HCT116 (cell line): ENCODE results near the gene SMYD3. TPM values are rescaled to one million over a fixed set of nuclear protein-coding genes. Genes with fewer than 3 reads are reported as not detected.

Experiments used
- ATAC-seq: fragments of 200-7000 bp; cut with Tn5 transposase; 2 replicates; pipeline ENCODE4 v1.9.1; 2020; ENCODE audit warnings: mild to moderate bottlenecking, moderate library complexity
- BruUV-seq: library from RNA; stranded (reverse); fragments of 400-500 nt; replicated peaks from 2 replicates; lab custom pipeline; 2021; lab: Mats Ljungman, UMichigan
- CTCF ChIA-PET: fragments of 300-600 bp; sonication (Branson Sonifier 250); formaldehyde crosslinking; loops from one replicate; lab custom pipeline; 2021; ENCODE audit warnings: antibody characterized with exemption; lab: Charles Lee
- POLR2A ChIA-PET: fragments of 300-600, 350-600 bp; sonication (Branson Sonifier 250); formaldehyde crosslinking; loops from one replicate; lab custom pipeline; 2021; ENCODE audit warnings: antibody characterized with exemption; lab: Charles Lee
- RAD21 ChIA-PET, 2 experiments: fragments of 300-600 bp; sonication (Branson Sonifier 250); formaldehyde crosslinking; loops; one replicate each; lab custom pipeline; 2023; ENCODE audit warnings: low total read pairs in 2 of 2; ENCODE audit not compliant: uncharacterized antibody in 2 of 2, unreplicated experiment in 2 of 2, low non-redundant PET in 1 of 2; lab: Charles Lee
- DNase-seq: peaks from one replicate; pipeline ENCODE4 v3.0.0-alpha.2; 2010; ENCODE audit warnings: low read depth, low spot score
- H2AFZ ChIP-seq: fragments of 200-600 bp; shearing (Covaris generic), sonication (generic); 2 replicates; pipeline ENCODE4 v1.6.1; 2017; ENCODE audit warnings: low read depth, mixed run types, mixed read lengths, antibody characterized with exemption, low read length; ENCODE audit not compliant: poor library complexity, severe bottlenecking
- H3K27ac ChIP-seq: 2 replicates; pipeline ENCODE4 v1.5.1; 2012; ENCODE audit warnings: low read depth, low read length
- H3K27me3 ChIP-seq: fragments of 200-600 bp; sonication (generic); 2 replicates; pipeline ENCODE4 v1.6.1; 2016; ENCODE audit warnings: mixed run types, low read length, mixed read lengths; ENCODE audit not compliant: insufficient read depth
- H3K36me3 ChIP-seq, 2 experiments: fragments of 200-500 bp in 1 of 2; fragments of 200-600 bp in 1 of 2; sonication (Bioruptor generic) in 1 of 2; sonication (generic) in 1 of 2; 2 replicates each; pipeline versions ENCODE4 v1.5.1 to v1.6.1; 2014 to 2016; ENCODE audit warnings: low read length in 2 of 2, inconsistent platforms in 1 of 2, mixed read lengths in 1 of 2, mixed run types in 1 of 2; ENCODE audit not compliant: insufficient read depth in 2 of 2, control insufficient read depth in 1 of 2
- H3K4me1 ChIP-seq, 2 experiments: fragments of 200-600 bp in 1 of 2; sonication (generic) in 1 of 2; 2 replicates each; pipeline versions ENCODE4 v1.5.1 to v1.6.1; 2012 to 2017; ENCODE audit warnings: low read length in 2 of 2, inconsistent platforms in 1 of 2, mild to moderate bottlenecking in 1 of 2, mixed read lengths in 1 of 2, mixed run types in 1 of 2, moderate library complexity in 1 of 2; ENCODE audit not compliant: insufficient read depth in 2 of 2, control insufficient read depth in 1 of 2
- H3K4me2 ChIP-seq: fragments of 200-600 bp; sonication (generic); 2 replicates; pipeline ENCODE4 v1.6.1; 2017; ENCODE audit warnings: mixed run types, low read length, mixed read lengths
- H3K4me3 ChIP-seq, 2 experiments: fragments of 200-600 bp in 1 of 2; sonication (generic) in 1 of 2; replicated peaks in 1 of 2; 2 replicates each; pipeline ENCODE4 v1.5.1; 2011 to 2016; ENCODE audit warnings: low read length in 2 of 2, control low read depth in 1 of 2, low read depth in 1 of 2, mild to moderate bottlenecking in 1 of 2, mixed read lengths in 1 of 2, mixed run types in 1 of 2
- H3K79me2 ChIP-seq: fragments of 200-600 bp; sonication (generic); 2 replicates; pipeline ENCODE4 v1.6.1; 2017; ENCODE audit warnings: mild to moderate bottlenecking, mixed run types, low read length, moderate library complexity, mixed read lengths; ENCODE audit not compliant: insufficient read depth
- H3K9ac ChIP-seq: fragments of 200-600 bp; sonication (generic); 2 replicates; pipeline ENCODE4 v1.6.1; 2016; ENCODE audit warnings: low read length, mixed read lengths
- H3K9me2 ChIP-seq: fragments of 200-600 bp; sonication (generic), shearing (Covaris generic); 2 replicates; pipeline ENCODE4 v1.6.1; 2017; ENCODE audit warnings: mixed run types, mild to moderate bottlenecking, moderate library complexity; ENCODE audit not compliant: insufficient read depth
- H3K9me3 ChIP-seq, 2 experiments: fragments of 200-500 bp in 1 of 2; fragments of 200-600 bp in 1 of 2; sonication (Bioruptor generic) in 1 of 2; sonication (generic) in 1 of 2; 2 replicates each; pipeline ENCODE4 v1.6.1; 2014 to 2017; ENCODE audit warnings: low read length in 2 of 2, mixed read lengths in 2 of 2, inconsistent platforms in 1 of 2, low read depth in 1 of 2, mild to moderate bottlenecking in 1 of 2, mixed run types in 1 of 2, moderate library complexity in 1 of 2; ENCODE audit not compliant: control insufficient read depth in 1 of 2, insufficient read depth in 1 of 2
- H4K20me1 ChIP-seq: fragments of 200-600 bp; sonication (generic), shearing (Covaris generic); 2 replicates; pipeline ENCODE4 v1.6.1; 2017; ENCODE audit warnings: mixed run types, mild to moderate bottlenecking, moderate library complexity; ENCODE audit not compliant: insufficient read depth
- ATF3 ChIP-seq: IDR thresholded peaks from 2 replicates; pipeline ENCODE4 v1.6.1; 2012
- CBX3 ChIP-seq: IDR thresholded peaks from 2 replicates; pipeline ENCODE4 v1.6.1; 2012; ENCODE audit warnings: low read depth
- CTCF ChIP-seq, 3 experiments: fragments of 200-600 bp in 1 of 3; sonication (generic) in 1 of 3; IDR thresholded peaks in 2 of 3; conservative IDR thresholded peaks in 1 of 3; 2 replicates each; pipeline ENCODE4 v1.5.1; 2012 to 2017; ENCODE audit warnings: low read depth in 2 of 3, low read length in 2 of 3, antibody characterized with exemption in 1 of 3, borderline replicate concordance in 1 of 3, control low read depth in 1 of 3, mild to moderate bottlenecking in 1 of 3, mixed read lengths in 1 of 3, mixed run types in 1 of 3, moderate library complexity in 1 of 3; ENCODE audit not compliant: insufficient read depth in 1 of 3
- EGR1 ChIP-seq: IDR thresholded peaks from 2 replicates; pipeline ENCODE4 v1.6.1; 2012; ENCODE audit warnings: low read depth
- ELF1 ChIP-seq: IDR thresholded peaks from 2 replicates; pipeline ENCODE4 v1.6.1; 2012; ENCODE audit warnings: low read depth, borderline replicate concordance
- EZH2phosphoT487 ChIP-seq: fragments of 200-600 bp; IDR thresholded peaks from 2 replicates; pipeline ENCODE4 v1.6.1; 2018; ENCODE audit warnings: antibody characterized with exemption, borderline replicate concordance
- MAX ChIP-seq: IDR thresholded peaks from 2 replicates; pipeline ENCODE4 v1.6.1; 2012
- POLR2AphosphoS5 ChIP-seq: IDR thresholded peaks from 2 replicates; pipeline ENCODE4 v1.6.1; 2011; ENCODE audit warnings: mild to moderate bottlenecking, low read depth, low read length, moderate library complexity
- RAD21 ChIP-seq: IDR thresholded peaks from 2 replicates; pipeline ENCODE4 v1.6.1; 2012; ENCODE audit warnings: low read depth, mild to moderate bottlenecking
- SIN3A ChIP-seq: IDR thresholded peaks from 2 replicates; pipeline ENCODE4 v1.6.1; 2012; ENCODE audit warnings: low read depth
- SRF ChIP-seq: IDR thresholded peaks from 2 replicates; pipeline ENCODE4 v1.6.1; 2012; ENCODE audit warnings: low read depth
- YY1 ChIP-seq: IDR thresholded peaks from 2 replicates; pipeline ENCODE4 v1.6.1; 2011; ENCODE audit warnings: low read length, low read depth, moderate library complexity, mild to moderate bottlenecking; ENCODE audit not compliant: insufficient replicate concordance; ENCODE audit errors: extremely low read depth
- ZBTB33 ChIP-seq: IDR thresholded peaks from 2 replicates; pipeline ENCODE4 v1.6.1; 2011; ENCODE audit warnings: mild to moderate bottlenecking, low read length, moderate library complexity; ENCODE audit not compliant: insufficient replicate concordance; ENCODE audit errors: extremely low read depth
- ZFX ChIP-seq: fragments of 450-650 bp; IDR thresholded peaks from 2 replicates; pipeline ENCODE4 v1.6.1; 2017
- ZNF274 ChIP-seq: fragments of 200-500 bp; sonication (Bioruptor generic); IDR thresholded peaks from 2 replicates; pipeline ENCODE4 v1.6.1; 2014; ENCODE audit warnings: mild to moderate bottlenecking, low read depth, low read length, inconsistent platforms
- intact Hi-C: fragments of 100-400 bp; cut with micrococcal nuclease; formaldehyde crosslinking; loops from 2 replicates; pipeline ENCODE4 v1.10.0; 2022
- total RNA-seq: library from RNA; stranded (reverse); gene quantifications from one replicate; pipeline ENCODE4 v1.2.1, GENCODE V29; 2021; ENCODE audit not compliant: unreplicated experiment

The SMYD3 gene
- total RNA-seq, 1 experiment from 2014 or later: 33.6 TPM

GRCh38 chr1:246099570-246099969 lies 407.5 kb downstream of the SMYD3 start:
- no peak overlapping the region for H3K9ac ChIP-seq
- intact Hi-C loops: no loop called here
- no peak overlapping the region for H3K4me2 ChIP-seq
- no peaks in the 10 kb centered on the region for H3K9me3 ChIP-seq
- BruUV-seq: no TSS peak
- no peak for ATAC-seq
- no peaks in the 10 kb centered on the region for H3K27me3 ChIP-seq
- no peak overlapping the region for H3K4me3 ChIP-seq
- DNase-seq: no peak
- H3K9me2 ChIP-seq: no peaks in the 10 kb centered on the region
- CTCF ChIA-PET: interaction anchor here (1.1 kb wide), 1 partner anchor 946 kb away, joined by 3 read pairs; no protein-coding TSS in a partner anchor
- POLR2A ChIA-PET: no interaction called here
- H3K4me1 ChIP-seq: no peaks in the 10 kb centered on the region
- no peaks in the 10 kb centered on the region for H3K36me3 ChIP-seq
- no peak overlapping the region for H3K27ac ChIP-seq
- H3K79me2 ChIP-seq: no peaks in the 10 kb centered on the region
- no peak for TF ChIP-seq ZFX
- no peak for TF ChIP-seq ZNF274
- no peak for TF ChIP-seq POLR2AphosphoS5
- TF ChIP-seq CBX3: no peak
- TF ChIP-seq MAX: no peak
- no peak for TF ChIP-seq YY1
- no peak for TF ChIP-seq SRF
- no peak for TF ChIP-seq EZH2phosphoT487
- TF ChIP-seq SIN3A: no peak
- no peak for TF ChIP-seq ELF1
- no peak for TF ChIP-seq EGR1
- no peak for TF ChIP-seq CTCF (IDR thresholded peaks at IDR 0.05 in 2 of 3, conservative IDR thresholded peaks at IDR 0.05 in 1 of 3; ENCODE audit: borderline replicate concordance in 1 of 3, insufficient read depth in 1 of 3, low read depth in 2 of 3, low read length in 2 of 3)
- no peak for TF ChIP-seq ZBTB33
- TF ChIP-seq RAD21: no peak
- no peak for TF ChIP-seq ATF3
- RAD21 ChIA-PET: no interaction called here
- no peaks in the 10 kb centered on the region for H4K20me1 ChIP-seq
- no peak overlapping the region for H2AFZ ChIP-seq
